Neural cell (in vitro differentiated cells): ENCODE measurements around the gene ISG20L2. TPM values are rescaled to one million over a fixed set of nuclear protein-coding genes. Genes with fewer than 3 reads are reported as not detected.

Source experiments
- H2AFZ ChIP-seq: fragments of 200-600, 300-800 bp; sonication (generic), shearing (Covaris generic); 2 replicates; pipeline ENCODE4 v1.6.0; 2014; ENCODE audit warnings: low read depth, mild to moderate bottlenecking, antibody characterized with exemption, low read length, moderate library complexity
- H3F3A ChIP-seq: fragments of 200-600 bp; shearing (Covaris generic); 2 replicates; pipeline ENCODE4 v1.6.1; 2016; ENCODE audit warnings: mild to moderate bottlenecking, moderate library complexity, mixed read lengths, antibody characterized with exemption, low read length; ENCODE audit not compliant: insufficient read depth, poor library complexity, severe bottlenecking
- H3K27ac ChIP-seq: fragments of 200-600, 300-800 bp; sonication (generic), shearing (Covaris generic); 2 replicates; pipeline ENCODE4 v1.5.1; 2014; ENCODE audit warnings: mild to moderate bottlenecking, low read length, moderate library complexity
- H3K27me3 ChIP-seq: fragments of 300-800, 200-600 bp; sonication (generic), shearing (Covaris generic); 2 replicates; pipeline ENCODE4 v1.6.0; 2014; ENCODE audit warnings: mild to moderate bottlenecking, low read depth, low read length, moderate library complexity; ENCODE audit not compliant: insufficient read depth
- H3K36me3 ChIP-seq: fragments of 300-800, 200-600 bp; sonication (generic), shearing (Covaris generic); 2 replicates; pipeline ENCODE4 v1.5.1; 2014; ENCODE audit warnings: mild to moderate bottlenecking, antibody characterized with exemption, low read length, moderate library complexity; ENCODE audit not compliant: insufficient read depth
- H3K4me2 ChIP-seq: fragments of 300-800, 200-600 bp; sonication (generic), shearing (Covaris generic); 2 replicates; pipeline ENCODE4 v1.6.0; 2014; ENCODE audit warnings: mild to moderate bottlenecking, low read length
- H3K4me3 ChIP-seq: fragments of 300-800, 200-600 bp; sonication (generic), shearing (Covaris generic); 2 replicates; pipeline ENCODE4 v1.5.1; 2014; ENCODE audit warnings: mild to moderate bottlenecking, low read length, moderate library complexity
- H3K79me2 ChIP-seq: fragments of 200-600 bp; shearing (Covaris generic); replicated peaks from 2 replicates; pipeline ENCODE4 v1.6.0; 2014; ENCODE audit warnings: mild to moderate bottlenecking, low read length, moderate library complexity; ENCODE audit not compliant: insufficient read depth
- H3K9ac ChIP-seq: fragments of 300-800, 200-600 bp; sonication (generic), shearing (Covaris generic); 2 replicates; pipeline ENCODE4 v1.6.1; 2016; ENCODE audit warnings: mild to moderate bottlenecking, low read length, mixed read lengths
- H3K9me2 ChIP-seq: fragments of 200-600 bp; shearing (Covaris generic); 2 replicates; pipeline ENCODE4 v1.6.1; 2016; ENCODE audit warnings: mild to moderate bottlenecking, low read length, mixed read lengths; ENCODE audit not compliant: insufficient read depth
- H3K9me3 ChIP-seq: fragments of 200-600, 300-800 bp; sonication (generic), shearing (Covaris generic); 2 replicates; pipeline ENCODE4 v1.6.1; 2016; ENCODE audit warnings: mild to moderate bottlenecking, mixed run types, low read length, moderate library complexity, mixed read lengths
- H4K20me1 ChIP-seq: fragments of 200-600 bp; shearing (Covaris generic); 2 replicates; pipeline ENCODE4 v1.6.1; 2016; ENCODE audit warnings: mild to moderate bottlenecking, mixed run types; ENCODE audit not compliant: insufficient read depth
- EP300 ChIP-seq: fragments of 450-650 bp; conservative IDR thresholded peaks from 2 replicates; pipeline ENCODE4 v1.6.1; 2014; ENCODE audit warnings: antibody characterized with exemption, mild to moderate bottlenecking, moderate library complexity; ENCODE audit not compliant: poor library complexity, severe bottlenecking
- EZH2 ChIP-seq: fragments of 200-600, 300-800 bp; shearing (Covaris generic), sonication (generic); IDR thresholded peaks from 2 replicates; pipeline ENCODE4 v1.6.1; 2014; ENCODE audit warnings: antibody characterized with exemption, low read length, borderline replicate concordance, mild to moderate bottlenecking; ENCODE audit not compliant: insufficient read depth, poor library complexity, severe bottlenecking
- MXI1 ChIP-seq: fragments of 450-650 bp; conservative IDR thresholded peaks from 2 replicates; pipeline ENCODE4 v1.6.1; 2014; ENCODE audit warnings: antibody characterized with exemption, mild to moderate bottlenecking; ENCODE audit not compliant: poor library complexity, severe bottlenecking
- POLR2AphosphoS5 ChIP-seq: IDR thresholded peaks from 2 replicates; pipeline ENCODE4 v1.6.1; 2012
- RAD21 ChIP-seq: fragments of 450-650 bp; conservative IDR thresholded peaks from 2 replicates; pipeline ENCODE4 v1.6.1; 2014; ENCODE audit warnings: antibody characterized with exemption, mild to moderate bottlenecking, moderate library complexity
- SMC3 ChIP-seq: fragments of 450-650 bp; conservative IDR thresholded peaks from 2 replicates; pipeline ENCODE4 v1.6.1; 2014; ENCODE audit warnings: antibody characterized with exemption, mild to moderate bottlenecking, moderate library complexity; ENCODE audit not compliant: poor library complexity
- TAF1 ChIP-seq: IDR thresholded peaks from 2 replicates; pipeline ENCODE4 v1.6.1; 2012; ENCODE audit warnings: low read depth
- polyA plus RNA-seq: library from polyadenylated mRNA; depleted of rRNA; stranded (reverse); fragments of >200 nt; gene quantifications from 2 replicates; pipeline ENCODE4 v1.2.3, GENCODE V29; 2014
- TF ChIP-seq, protein P1 (sequence below): fragments of 450-650 bp; IDR thresholded peaks from 2 replicates; pipeline ENCODE4 v1.5.1; 2014; ENCODE audit warnings: antibody characterized with exemption, mild to moderate bottlenecking, moderate library complexity; ENCODE audit not compliant: poor library complexity, severe bottlenecking
- TF ChIP-seq, protein P2 (sequence below): IDR thresholded peaks from 2 replicates; pipeline ENCODE4 v1.6.1; 2012; ENCODE audit warnings: borderline replicate concordance

Gene ISG20L2
- polyA plus RNA-seq, 1 donor from 2014 or later = 8.5 TPM

DNA sequence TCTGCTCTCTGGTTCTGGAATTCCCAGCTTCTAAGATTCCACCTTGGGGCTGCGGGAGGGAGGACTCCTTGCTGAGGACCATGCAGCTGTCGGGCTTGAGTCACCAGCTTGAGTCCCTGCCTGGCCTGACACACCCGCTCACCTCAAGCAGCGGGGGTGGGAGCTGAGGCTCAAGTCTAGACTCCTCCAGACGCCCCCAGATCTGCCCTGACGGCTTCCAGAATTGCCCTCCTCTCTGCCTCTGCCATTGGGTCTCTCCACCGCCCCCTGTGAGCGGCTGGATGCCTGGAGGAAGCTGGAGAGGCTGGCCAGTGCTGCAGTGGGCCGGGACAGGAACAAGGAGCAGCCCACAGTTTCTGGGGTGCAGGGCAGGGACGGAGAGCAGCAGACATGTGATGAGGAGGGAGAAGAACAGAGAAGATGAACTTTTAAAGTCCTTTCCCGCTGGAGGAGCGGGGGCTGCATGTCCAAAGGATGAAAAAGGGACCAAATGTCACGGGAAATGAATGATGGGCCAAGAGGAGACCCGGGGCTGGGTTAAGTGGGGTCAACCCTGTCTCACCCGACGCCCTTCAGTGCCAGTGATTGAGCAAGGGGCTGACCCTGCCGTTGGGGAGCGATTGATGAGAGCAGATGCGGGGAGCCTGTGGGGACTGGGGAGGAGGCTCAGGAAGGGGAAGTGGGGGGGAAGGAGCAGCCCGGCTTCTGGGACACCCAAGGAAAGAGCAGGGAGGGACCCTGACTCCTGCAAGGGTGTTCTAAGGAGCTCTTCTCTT lies 36.7 kb downstream of the ISG20L2 start:
- no peaks in the 10 kb centered on the region for H3F3A ChIP-seq
- no peaks in the 10 kb centered on the region for H3K9me2 ChIP-seq
- no peaks in the 10 kb centered on the region for H3K9me3 ChIP-seq
- no peaks in the 10 kb centered on the region for H3K27me3 ChIP-seq
- H3K4me3 ChIP-seq = no peak overlapping the region
- no peak overlapping the region for H3K9ac ChIP-seq
- no peak overlapping the region for H2AFZ ChIP-seq
- H3K27ac ChIP-seq = no peak overlapping the region
- H4K20me1 ChIP-seq = no peaks in the 10 kb centered on the region
- no peaks in the 10 kb centered on the region for H3K36me3 ChIP-seq
- no peak overlapping the region for H3K4me2 ChIP-seq
- TF ChIP-seq RAD21 = no peak
- TF ChIP-seq, protein P1, sequence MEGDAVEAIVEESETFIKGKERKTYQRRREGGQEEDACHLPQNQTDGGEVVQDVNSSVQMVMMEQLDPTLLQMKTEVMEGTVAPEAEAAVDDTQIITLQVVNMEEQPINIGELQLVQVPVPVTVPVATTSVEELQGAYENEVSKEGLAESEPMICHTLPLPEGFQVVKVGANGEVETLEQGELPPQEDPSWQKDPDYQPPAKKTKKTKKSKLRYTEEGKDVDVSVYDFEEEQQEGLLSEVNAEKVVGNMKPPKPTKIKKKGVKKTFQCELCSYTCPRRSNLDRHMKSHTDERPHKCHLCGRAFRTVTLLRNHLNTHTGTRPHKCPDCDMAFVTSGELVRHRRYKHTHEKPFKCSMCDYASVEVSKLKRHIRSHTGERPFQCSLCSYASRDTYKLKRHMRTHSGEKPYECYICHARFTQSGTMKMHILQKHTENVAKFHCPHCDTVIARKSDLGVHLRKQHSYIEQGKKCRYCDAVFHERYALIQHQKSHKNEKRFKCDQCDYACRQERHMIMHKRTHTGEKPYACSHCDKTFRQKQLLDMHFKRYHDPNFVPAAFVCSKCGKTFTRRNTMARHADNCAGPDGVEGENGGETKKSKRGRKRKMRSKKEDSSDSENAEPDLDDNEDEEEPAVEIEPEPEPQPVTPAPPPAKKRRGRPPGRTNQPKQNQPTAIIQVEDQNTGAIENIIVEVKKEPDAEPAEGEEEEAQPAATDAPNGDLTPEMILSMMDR = no peak
- TF ChIP-seq, protein P2, sequence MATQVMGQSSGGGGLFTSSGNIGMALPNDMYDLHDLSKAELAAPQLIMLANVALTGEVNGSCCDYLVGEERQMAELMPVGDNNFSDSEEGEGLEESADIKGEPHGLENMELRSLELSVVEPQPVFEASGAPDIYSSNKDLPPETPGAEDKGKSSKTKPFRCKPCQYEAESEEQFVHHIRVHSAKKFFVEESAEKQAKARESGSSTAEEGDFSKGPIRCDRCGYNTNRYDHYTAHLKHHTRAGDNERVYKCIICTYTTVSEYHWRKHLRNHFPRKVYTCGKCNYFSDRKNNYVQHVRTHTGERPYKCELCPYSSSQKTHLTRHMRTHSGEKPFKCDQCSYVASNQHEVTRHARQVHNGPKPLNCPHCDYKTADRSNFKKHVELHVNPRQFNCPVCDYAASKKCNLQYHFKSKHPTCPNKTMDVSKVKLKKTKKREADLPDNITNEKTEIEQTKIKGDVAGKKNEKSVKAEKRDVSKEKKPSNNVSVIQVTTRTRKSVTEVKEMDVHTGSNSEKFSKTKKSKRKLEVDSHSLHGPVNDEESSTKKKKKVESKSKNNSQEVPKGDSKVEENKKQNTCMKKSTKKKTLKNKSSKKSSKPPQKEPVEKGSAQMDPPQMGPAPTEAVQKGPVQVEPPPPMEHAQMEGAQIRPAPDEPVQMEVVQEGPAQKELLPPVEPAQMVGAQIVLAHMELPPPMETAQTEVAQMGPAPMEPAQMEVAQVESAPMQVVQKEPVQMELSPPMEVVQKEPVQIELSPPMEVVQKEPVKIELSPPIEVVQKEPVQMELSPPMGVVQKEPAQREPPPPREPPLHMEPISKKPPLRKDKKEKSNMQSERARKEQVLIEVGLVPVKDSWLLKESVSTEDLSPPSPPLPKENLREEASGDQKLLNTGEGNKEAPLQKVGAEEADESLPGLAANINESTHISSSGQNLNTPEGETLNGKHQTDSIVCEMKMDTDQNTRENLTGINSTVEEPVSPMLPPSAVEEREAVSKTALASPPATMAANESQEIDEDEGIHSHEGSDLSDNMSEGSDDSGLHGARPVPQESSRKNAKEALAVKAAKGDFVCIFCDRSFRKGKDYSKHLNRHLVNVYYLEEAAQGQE = no peak
- no peak for TF ChIP-seq EZH2
- TF ChIP-seq POLR2AphosphoS5 = no peak
- no peak for TF ChIP-seq EP300
- TF ChIP-seq SMC3 = no peak
- TF ChIP-seq TAF1 = no peak
- no peak for TF ChIP-seq MXI1
- no peaks in the 10 kb centered on the region for H3K79me2 ChIP-seq

DNA sequence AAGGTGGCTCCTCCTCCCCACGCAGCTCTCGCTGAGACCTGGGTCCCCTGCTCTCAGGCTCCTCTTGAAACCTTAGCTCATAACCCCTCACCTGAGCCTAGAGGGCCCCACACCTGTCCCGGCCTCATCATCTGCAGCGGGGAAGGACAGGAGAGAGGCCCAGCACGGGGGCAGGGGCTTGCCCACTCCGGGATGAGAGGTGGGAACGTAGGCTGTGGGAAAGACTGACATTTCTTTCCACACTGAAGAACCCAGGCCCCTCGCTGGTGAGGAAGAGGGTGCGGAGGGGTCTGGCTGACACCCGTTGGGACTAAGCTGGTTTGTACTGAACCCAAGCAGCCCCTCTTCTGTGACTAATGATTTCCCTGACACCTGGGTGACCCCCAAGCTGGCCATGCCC lies 37.4 kb downstream of the ISG20L2 start:
- H3K27me3 ChIP-seq = no peaks in the 10 kb centered on the region
- H3F3A ChIP-seq = no peaks in the 10 kb centered on the region
- TF ChIP-seq SMC3 = no peak
- TF ChIP-seq POLR2AphosphoS5 = no peak
- no peak for TF ChIP-seq RAD21
- TF ChIP-seq MXI1 = no peak
- H4K20me1 ChIP-seq = no peaks in the 10 kb centered on the region
- H2AFZ ChIP-seq = no peak overlapping the region
- no peaks in the 10 kb centered on the region for H3K9me3 ChIP-seq
- no peaks in the 10 kb centered on the region for H3K79me2 ChIP-seq
- no peak overlapping the region for H3K27ac ChIP-seq
- H3K9ac ChIP-seq = no peak overlapping the region
- H3K9me2 ChIP-seq = no peaks in the 10 kb centered on the region
- no peak overlapping the region for H3K4me3 ChIP-seq
- no peak overlapping the region for H3K4me2 ChIP-seq
- no peaks in the 10 kb centered on the region for H3K36me3 ChIP-seq
